Suppressor macrophage treated with lipopolysaccharide for 4 hours (primary cell): ENCODE results near the gene KLHL35.

ENCODE experiments used
- DNase-seq: peaks from one replicate; pipeline ENCODE4 v3.0.0-alpha.2; 2020

Gene KLHL35

DNA sequence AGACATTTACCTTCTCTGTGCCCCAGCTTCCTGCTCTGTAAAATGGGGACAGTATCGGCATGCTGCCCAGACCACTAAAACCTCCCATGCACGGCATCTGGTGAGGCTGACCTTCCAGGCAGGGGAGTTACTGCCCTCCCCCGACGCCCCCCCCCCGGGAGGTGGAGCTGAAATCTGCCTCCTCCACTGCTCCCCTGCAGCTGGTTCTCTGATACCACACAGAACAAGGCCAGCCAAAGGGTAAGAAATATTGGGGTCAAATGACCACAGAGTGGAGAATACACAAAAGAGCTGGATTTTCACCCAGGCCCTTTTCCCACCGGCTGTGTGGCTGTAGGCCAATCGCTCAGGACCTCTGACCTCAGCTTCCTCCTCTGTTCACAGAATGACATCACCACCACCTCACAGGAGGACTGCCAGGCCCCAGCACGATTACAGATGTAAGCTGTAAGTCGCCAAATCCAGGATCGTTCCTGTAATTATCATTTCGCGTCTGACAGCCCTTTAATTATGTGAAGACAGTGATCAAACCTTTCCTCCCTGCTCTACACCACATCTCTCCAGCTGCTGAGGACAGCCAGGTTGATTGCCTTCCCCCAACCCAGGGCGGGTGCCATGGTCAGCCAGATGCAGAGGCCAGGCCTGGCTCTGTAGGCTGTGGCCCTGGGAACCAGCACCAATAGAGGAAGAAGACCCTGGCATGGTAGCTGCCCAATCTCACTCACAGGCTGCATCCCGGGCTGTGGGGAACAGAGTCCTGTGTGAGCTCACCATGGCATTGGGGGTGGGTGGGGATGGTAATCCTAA lies 35.7 kb upstream of the KLHL35 start:
- DNase-seq: peak; percentile 14

DNA sequence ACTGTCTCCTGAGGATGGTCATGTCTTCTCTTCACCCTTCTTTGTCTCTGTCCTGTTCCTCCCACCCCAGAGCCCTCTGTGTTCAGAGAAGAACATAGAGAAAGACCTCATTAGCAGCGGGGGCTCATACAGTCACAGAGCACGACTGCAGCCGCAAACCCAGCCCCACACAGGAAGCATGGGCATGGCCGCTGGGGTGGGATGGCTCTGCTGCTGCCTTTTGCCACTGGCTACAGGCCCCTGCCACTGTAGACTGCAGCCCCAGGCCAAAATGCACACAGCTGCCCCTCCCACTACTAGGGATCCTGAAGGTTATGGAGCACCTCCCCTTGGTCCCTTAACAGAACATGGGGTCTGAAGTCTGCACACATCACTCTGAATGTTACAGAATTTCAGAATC lies 34.9 kb upstream of the KLHL35 start:
- no peak for DNase-seq

DNA sequence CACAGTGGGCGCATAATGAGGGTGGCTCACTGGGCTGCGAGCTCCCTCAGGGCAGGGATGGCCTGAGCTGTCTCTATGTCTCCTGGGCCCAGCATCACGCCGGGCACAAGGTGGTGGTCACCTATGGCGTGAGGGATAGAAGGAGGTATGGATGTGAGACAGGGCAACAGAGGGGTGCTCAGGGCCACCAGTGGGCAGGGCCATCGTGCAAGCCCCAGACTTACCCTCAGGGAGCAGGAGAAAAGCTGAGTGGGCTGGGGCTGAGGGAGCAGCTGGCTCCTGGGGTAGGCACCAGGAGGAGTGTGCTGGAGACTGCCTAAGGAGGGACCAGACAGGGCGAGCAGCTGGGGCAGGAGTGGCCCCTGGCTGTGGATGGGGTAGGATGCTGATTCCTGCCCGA lies 34.3 kb upstream of the KLHL35 start:
- DNase-seq: no peak

DNA sequence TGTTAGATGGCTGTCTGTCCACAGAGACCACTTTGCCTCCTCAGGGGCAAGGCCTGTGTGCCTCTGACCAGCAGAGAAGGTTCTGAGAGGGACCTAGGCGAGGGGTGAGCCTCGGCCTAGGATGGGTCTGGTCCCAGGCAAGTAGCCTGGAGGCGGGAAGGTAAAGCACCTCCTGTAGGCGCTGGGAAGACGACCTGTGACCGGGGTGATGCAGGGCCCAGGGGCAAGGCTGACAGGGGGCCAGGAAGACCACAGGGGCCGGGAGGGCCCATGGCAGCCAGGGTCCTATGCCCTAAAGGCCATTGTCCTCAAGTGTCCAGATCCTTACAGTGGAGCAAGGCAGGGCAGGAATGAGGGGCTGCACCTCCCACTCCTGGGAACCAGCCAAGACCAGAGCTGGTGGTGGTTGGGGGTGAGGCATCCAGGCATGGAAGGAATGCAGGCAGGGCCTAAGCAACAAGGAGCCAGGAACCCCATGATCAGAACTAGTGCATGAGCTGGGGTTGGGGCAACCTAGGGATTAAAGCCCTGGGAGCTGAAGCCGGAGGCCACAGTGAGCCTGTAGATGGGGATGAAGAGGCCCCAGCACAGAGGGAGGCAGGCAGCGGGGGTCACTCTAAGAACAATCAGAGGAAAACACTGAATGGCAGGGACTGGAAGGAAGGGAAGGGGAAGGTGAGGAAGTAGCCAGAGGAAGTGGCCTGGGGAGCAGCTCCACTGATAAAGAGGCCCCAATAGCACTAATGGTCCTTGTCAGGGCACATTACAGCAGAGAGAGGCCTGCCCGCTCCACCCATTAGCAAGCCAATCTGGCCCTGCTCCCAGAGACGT lies 32.9 kb upstream of the KLHL35 start:
- DNase-seq: no peak

- DNase-seq: no peak
These were observed 30.2 kb upstream of the KLHL35 start for GRCh38 chr11:75463106-75463774.

DNA sequence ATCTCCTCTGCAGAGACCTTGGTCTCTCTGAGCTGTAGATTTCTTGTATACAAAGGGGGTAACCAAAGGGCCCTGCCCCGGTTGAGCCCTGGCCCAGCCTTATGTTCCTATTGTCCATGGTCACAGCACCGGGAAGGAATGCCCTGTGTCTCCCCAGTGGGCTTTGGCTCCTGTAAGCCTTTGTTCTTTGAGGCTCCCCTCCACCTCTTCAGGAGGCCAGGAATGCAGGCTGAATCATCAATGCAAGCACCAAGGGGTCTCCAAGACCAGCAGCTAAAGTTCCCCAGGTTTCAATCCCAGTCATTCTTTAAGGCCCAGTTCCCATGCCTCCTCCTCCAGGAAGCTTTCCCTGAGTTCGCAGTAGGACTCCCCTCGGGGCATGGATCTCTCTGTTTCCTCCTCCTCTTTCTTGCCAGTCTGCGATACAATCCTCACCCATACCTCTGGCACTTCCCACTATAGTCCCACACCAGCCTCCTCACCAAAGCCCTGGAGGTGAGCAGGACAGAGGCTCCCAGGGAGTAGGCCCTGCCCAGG lies 29.2 kb upstream of the KLHL35 start:
- no peak for DNase-seq

GRCh38 chr11:75461151-75461550 lies 28.1 kb upstream of the KLHL35 start:
- DNase-seq: no peak

- no peak for DNase-seq
These were observed 23.7 kb upstream of the KLHL35 start for GRCh38 chr11:75456596-75457183.

DNA sequence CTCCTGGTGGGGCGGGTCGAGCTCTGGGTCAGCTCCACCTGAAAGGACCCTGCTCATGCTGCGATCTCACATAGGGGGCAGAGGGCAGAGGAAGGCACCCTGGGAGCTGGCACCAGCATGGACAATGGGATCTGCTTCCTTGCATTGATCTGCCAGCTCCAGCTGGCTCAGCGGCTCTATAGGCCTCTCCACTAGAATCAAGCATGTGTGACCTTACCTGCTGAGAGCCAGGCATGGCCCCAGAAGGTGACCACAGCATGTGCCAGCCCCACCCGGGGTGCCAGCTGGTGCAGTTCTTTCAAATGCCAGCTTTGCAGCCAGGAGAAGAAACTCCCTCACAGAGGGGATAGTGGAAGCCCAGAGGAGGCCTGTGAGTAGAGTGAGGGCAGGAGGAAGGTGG lies 22.0 kb upstream of the KLHL35 start:
- no peak for DNase-seq

DNA sequence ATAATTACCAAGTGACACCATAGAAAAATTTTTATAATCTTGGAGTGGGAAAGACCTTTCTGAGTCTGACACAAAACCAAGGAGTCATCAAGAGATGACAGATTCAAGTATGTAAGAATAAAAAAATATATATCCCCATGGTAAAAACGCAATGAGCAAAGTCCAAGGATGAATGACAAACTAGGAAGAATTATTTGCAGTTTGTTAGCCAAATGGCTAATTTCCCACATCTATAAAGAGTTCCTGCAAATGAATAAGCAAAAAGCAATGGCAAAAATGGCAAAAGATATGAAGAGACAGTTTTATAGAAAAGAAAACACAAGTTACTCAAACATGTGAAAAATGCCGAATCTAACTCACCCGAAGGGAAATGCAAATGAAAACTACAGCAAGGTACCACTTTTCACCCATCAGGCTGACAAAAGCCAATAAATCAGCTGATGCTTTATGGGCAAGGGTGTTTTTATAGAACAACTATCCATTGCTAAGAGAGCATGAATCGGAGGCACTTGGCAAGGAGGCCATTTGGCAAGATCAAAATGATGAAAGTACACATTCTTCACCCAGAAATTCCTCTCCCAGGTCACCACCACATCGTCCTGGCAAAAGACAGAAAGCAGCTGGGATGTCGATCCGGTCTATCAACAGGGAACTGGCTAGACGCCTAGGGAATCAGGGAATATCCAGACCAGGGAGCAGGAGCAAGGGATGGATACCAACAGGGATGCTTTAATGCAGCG lies 21.1 kb upstream of the KLHL35 start:
- no peak for DNase-seq

GRCh38 chr11:75450826-75451821 lies 18.1 kb upstream of the KLHL35 start:
- peak; percentile 14 for DNase-seq

DNA sequence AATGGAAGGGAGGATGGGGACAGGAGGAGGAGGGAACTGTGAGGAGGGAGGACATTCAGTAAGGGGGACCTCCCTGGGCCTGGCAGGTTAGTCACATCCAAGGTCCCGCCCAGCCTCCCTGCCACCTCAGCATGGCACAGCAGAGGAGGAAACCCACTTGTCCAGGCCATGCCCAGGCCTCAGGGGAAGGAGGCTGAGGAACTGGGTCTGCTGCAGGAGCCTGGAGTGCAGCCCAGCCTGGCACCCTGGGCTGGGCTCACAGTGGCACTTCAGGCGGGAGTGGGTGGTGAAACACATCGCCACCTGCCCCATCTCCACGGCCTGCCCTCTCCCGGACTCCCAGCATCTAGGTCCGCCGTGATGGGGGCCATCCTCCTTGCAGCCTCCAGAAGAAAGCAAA lies 17.2 kb upstream of the KLHL35 start:
- DNase-seq: no peak

GRCh38 chr11:75449776-75450175 lies 16.8 kb upstream of the KLHL35 start:
- no peak for DNase-seq

GRCh38 chr11:75449271-75449670 lies 16.3 kb upstream of the KLHL35 start:
- no peak for DNase-seq

DNA sequence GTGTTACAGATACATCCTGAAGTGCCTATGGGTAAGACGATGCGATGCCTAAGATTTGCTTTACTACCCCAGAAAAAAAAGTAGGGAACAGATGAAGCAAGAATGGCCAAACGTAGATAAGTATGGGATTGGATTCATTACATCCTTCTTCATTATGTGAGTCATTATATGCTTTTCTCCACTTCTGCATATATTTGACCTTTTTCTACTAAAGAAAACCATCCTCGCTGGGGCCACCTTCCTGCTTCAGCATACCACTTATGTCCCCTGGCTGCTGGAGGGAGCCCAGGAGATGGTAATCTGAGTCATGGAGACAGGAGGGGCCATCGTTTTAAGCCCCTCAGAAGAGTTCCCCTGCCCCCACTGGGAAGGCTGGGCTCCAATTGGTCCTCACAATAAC lies 14.4 kb upstream of the KLHL35 start:
- no peak for DNase-seq

- DNase-seq: peak; percentile 78
These were observed 12.4 kb upstream of the KLHL35 start for GRCh38 chr11:75445315-75445953.

DNA sequence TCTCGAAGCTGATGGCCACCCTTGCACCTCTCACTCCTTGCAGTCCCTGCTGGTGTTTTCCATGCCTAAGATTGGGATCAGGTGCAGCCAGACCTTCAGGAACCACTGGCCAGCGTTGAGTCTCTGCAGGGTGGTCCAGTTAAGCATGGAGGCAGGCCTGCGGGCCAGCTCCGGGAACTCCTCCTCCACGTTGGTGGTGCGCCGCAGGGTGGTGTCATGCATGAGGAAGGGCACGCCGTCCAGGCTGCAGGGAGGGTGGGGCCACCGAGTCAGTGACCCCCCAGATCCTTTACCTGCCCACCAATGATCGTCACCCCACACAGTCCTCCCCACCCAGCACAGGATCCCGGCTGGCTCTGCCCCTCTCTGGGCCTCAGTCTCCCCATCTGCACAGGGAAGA lies 10.0 kb upstream of the KLHL35 start:
- DNase-seq: no peak

- DNase-seq: no peak
These were observed 9.3 kb upstream of the KLHL35 start for GRCh38 chr11:75442161-75442885.

DNA sequence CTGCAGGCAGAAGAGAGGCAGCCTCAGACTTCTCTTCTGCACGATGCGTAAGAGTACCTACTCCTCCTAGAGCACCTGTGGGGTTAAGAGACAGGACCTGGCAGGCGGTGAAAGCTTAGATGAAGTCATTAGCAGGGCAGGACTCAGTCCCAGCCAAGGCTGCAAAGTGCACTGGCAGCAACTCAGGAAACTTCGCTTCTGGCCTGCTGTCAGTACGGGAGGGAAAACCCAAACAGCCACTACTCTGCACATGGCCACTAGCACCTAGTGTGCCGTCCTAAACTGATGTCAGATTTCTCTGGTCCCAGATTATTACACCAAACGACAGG lies 8.8 kb upstream of the KLHL35 start:
- DNase-seq: no peak
